Hematopoietic multipotent progenitor cell (in vitro differentiated cells): Measurements from ENCODE around the gene ZIC5. TPM values are rescaled to one million over a fixed set of nuclear protein-coding genes. Genes with fewer than 3 reads are reported as not detected.

Experiments used
- DNase-seq, 3 donors: peaks; one replicate each; pipeline ENCODE4 v3.0.0-alpha.2; 2011 to 2015; ENCODE audit warnings: low read depth in 2 of 3, low spot score in 2 of 3
- total RNA-seq: library from RNA; depleted of rRNA; stranded (reverse); fragments of >200 nt; gene quantifications from one replicate; pipeline ENCODE4 v1.2.3, GENCODE V29; 2012

ZIC5 gene
- total RNA-seq, result not detected

- no peak for DNase-seq
These were observed at the start of gene ZIC5 for GRCh38 chr13:99971576-99972189. TSS of gene ZIC5 (minus strand) at chr13:99971767. CDS start at chr13:99971603, 164 bp downstream.

- DNase-seq, result no peak
These were observed 48.3 kb upstream of the ZIC5 start for GRCh38 chr13:100019780-100020356.

DNA sequence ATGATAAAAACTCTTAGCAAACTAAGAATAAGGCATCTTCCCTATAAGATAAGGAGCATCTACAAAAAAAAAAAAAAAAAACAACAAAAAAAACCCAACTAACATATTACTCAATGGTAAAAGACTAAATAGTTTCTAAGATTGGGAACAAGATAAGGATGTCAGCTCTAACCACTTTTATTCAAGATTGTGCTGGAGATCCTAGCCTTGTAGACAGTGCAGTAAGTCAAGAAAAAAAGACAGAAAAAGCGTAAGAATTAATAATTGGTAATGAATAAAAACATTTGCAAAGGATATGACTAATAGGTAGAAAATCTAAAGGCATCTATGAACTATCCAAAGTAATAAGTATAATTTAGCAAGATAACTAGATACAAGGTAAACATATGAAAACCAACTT, 43.1 kb upstream of the ZIC5 start:
- no peak for DNase-seq

GRCh38 chr13:99998261-99998660, 26.7 kb upstream of the ZIC5 start:
- DNase-seq, result no peak

DNA sequence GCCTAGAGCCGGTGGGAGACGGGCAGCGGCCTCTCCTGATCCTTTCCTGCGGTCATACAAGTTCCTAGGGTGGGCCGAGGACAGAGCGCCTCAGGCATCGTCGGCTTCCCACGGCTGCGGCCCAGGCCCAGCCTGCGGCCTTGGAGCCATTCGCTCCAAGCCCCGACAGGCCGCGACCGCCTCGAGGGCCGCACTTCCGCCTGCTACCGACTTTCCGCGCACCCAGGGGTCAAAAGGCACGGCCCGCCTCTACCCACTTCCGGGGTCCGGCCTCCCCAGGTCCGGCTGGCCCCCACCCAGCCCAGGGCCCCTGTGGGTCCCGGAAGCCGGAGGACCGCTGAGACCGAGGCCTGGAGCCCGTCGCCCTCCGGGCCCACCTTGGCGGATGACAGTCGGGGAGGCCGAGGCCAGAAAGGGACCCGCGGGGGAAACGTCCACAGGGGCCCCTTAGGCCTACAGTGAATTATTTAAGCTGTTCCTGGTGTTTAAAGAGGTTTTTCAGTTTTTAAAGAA, 26.2 kb upstream of the ZIC5 start:
- no peak for DNase-seq

DNA sequence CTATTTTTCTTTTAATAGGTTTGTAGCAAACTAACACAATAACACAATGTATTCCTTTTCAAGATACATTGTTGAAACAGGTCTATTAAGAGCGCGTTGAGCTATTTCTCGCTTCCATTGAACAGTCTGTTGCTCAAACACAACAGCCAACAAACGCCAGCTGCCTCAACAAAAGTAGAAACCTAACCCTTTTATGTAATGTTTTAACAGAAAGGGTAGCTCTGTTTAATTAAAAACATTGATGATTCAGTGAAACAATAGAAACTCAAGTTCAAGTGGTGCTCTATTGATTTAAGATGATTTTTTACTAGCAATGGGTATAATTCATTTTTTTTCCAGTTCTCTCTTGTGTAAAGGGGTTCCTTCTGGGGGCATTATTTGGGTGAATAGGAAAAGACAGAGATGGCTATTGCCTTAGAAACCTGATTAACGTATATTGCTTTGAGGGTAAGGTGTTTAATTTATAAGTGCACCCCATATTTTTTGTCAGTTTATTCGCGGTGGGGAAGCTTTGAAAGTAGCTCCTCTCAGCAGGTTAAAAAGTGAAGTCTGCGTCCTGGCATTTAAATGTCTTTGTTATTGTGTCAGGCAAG, 24.9 kb upstream of the ZIC5 start:
- peak in 1 of 3 donors; percentile 22 for DNase-seq

DNA sequence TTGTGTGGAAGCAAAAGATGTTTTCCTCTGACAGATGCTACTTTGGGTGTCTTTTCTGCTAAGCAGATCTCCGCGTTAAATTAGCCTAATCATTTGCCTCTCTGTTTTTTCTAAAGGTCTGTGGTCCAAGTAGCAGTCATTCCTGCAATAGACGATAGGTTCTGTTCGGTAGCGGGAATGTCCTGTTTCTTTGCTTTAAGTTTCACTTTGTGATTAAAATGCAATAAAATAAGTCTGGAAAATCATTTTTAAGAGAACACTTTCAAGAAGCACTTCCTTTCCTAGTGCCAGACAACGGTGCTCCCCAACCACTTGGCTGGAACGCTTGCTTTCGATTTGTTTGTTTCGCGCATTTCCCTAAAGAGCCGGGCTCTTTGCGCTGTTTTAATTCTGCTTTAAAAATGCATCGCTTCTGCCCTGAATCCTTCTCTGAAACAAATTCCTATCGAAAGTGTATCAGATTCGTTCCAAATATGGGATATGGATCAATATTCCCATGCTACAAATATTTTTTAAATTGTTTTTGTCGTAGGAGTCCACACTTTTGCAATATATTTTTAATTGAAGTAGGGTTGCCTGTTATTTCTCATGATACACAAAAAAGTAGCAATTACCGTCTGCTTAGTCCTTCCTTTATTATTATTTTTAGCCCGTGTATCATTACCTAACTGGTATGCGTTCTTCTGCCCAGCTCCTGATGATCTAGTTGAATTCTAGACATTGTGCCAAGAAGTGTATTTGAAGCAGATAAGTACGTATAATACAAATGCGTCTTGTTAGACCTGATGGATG, 24.2 kb upstream of the ZIC5 start:
- DNase-seq, result peak in 2 of 3 donors; percentile 62 to 71

DNA sequence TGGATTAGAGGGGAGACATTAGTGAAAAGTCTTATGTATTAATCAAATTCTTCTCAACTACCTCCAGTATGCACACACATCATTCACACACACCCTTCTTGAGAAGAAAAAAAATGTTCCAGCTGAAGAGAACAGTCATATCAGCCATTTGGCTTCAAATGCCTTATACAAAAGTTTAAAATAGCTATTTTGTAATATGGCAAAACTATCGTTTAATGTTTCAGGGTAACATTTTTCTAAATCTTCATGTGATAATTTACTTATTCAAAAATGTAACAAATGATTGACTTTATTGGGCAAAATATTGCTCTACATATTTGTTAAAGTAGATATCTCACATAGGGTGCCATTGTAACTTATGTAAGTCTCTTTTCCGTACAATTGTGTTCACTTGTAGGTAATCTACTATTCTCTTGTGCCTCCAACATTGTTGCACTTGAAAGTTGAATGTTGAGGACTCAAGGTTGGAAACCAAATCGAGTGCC, 23.6 kb upstream of the ZIC5 start:
- DNase-seq, result peak in 1 of 3 donors; percentile 69

DNA sequence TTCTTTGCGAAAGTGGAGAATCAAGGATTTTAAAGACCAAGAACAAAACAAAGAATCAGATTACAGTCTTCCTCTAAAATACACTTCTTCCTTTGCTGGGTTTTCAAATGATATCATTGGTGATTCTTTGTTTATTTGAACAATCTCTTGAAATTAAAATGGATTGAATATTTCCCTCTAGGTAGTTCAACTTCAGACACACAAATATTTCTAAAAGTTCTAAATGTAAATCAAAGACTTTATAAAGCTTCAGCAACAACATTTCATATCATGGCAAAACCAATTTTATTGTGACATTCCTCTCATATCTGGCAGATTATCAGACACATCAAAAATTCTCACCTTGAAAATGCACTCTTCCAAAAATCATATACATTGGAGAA, 23.1 kb upstream of the ZIC5 start:
- peak in 2 of 3 donors; percentile 17 to 45 for DNase-seq

DNA sequence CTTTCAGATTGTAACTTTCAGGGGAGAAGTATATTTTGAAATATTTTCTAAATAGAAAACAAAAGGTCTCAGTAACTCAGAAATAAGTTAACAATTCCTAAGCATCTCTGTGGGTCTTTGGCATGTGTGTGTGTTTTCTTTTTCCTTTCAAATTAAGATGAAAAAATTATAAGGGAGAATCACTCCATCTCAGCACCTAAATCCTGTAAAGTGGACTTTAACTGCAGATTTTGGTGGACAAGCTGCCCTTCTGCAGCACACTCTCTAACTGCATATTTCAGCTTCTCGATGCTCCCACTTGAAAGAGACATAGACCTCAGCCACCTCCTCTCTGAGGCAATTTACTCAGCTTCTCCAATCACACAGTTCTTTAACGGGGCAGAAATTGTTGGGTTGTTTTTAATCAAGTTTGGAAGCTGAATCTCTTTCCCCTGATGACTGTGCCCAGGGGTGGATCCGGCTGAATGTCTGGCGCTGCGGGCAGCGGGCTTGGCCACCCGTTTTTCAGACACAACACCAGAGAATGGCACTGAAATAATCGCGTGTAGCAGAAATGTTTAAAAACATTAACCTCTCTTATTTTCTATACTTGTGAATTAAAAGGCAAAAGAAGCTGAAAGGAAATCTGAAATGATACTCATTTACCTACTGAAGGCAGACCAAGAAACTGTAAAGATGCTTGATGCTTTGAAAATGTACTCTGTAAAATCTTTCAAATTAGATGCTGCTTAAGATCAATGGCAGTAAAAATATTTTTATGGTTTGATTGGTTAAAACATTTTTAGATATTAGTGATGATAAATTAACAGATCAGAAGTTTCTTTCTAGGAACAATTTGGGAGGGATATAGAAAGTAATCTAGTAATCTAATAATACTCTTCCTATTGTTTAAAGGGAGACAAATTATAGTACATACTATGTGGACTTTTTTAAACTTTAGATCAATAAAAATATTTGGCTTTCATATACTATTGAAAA, 22.4 kb upstream of the ZIC5 start:
- peak in 2 of 3 donors; percentile 28 to 35 for DNase-seq

- DNase-seq, result peak in 2 of 3 donors; percentile 33 to 53
These were observed 21.4 kb upstream of the ZIC5 start for GRCh38 chr13:99992949-99993351.

- peak in 2 of 3 donors; percentile 14 to 24 for DNase-seq
These were observed 20.5 kb upstream of the ZIC5 start for GRCh38 chr13:99991828-99992775.

GRCh38 chr13:99991013-99991827, 19.7 kb upstream of the ZIC5 start:
- no peak for DNase-seq

DNA sequence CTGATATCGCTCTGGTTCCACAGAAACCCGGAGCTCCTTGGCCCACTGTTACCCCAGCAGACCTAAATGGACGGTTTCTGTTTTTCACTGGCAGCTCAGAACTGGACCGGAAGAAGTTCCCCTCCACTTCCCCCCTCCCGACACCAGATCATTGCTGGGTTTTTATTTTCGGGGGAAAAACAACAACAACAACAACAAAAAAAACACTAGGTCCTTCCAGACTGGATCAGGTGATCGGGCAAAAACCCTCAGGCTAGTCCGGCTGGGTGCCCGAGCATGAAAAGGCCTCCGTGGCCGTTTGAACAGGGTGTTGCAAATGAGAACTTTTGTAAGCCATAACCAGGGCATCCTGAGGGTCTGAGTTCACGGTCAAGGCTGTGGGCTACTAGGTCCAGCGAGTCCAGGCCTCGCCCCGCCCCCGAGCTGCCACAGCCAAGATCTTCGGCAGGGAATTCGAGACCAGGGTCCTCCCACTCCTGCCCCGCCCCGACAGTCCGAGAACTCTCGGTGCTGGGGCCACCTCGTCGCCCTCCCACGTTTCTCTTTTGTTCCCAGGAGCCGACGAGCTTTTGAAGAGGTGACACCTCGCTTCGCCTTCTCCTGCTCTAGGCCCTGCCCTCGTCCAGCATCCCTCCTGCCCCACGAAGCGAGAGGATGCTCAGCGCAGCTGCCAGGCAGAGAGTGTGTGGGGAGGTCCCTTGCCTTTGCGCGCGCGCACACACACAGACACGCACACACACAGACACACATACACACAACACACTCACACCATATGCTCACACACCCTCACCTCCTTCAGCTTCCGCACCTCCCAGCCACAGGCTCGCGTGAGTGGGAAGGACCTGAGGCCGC, 18.8 kb upstream of the ZIC5 start:
- DNase-seq, result peak in 1 of 3 donors; percentile 13

DNA sequence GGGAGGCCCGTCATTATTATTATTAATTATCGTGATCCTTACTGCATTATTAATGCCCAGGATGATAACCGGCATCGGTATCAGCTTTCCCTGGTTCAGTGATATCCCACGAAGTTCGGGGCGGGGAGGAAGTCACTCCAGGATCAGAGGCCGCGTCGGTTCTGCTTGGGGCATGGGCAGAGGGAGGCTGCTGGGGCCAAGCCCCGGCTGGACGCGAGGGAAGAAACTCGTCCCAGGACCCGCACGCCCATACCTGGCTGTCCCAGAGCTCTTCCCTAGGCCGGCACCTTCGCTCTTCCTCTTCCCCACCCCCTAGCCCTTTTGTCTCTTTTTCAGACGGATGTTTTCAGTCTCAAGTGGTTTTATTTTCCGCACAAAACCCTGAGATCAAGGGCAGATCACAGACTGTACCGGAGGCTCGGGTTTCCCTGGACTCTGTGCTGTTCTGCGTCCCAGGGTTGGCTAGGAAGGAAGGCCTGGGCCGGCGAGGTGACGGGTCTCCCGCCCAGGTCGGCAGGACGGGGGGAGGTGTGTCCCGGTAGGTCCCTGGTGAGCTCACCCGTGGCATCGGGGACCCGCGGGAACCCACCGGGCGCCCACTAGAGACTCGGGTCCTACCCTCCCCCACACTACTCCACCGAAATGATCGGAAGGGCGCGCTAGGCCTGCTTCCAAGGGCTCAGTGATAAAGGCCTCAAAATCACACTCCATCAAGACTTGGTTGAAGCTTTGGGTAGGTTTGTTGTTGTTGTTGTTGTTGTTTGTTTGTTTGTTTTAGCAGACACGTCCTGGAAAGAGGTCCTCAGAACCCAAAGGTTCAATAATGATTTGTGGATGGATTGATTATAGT, 17.9 kb upstream of the ZIC5 start:
- DNase-seq, result peak in 1 of 3 donors; percentile 8
